IMR-90 (cell line): ENCODE measurements around the gene PFDN5. TPM values are rescaled to one million over a fixed set of nuclear protein-coding genes. Genes with fewer than 3 reads are reported as not detected.

ENCODE experiments used
- ATAC-seq: fragments of 200-7000 bp; cut with Tn5 transposase; 2 replicates; pipeline ENCODE4 v1.9.1; 2020; ENCODE audit warnings: low read depth, mild to moderate bottlenecking, moderate library complexity
- BruUV-seq: library from RNA; stranded (reverse); fragments of 400-500 nt; replicated peaks from 2 replicates; lab custom pipeline; 2021; lab: Mats Ljungman, UMichigan
- CTCF ChIA-PET: fragments of 300-600 bp; formaldehyde crosslinking; extraction: SDS; loops from one replicate; lab custom pipeline; 2021; ENCODE audit warnings: antibody characterized with exemption; lab: Yijun Ruan, JAX
- POLR2A ChIA-PET: fragments of 300-600 bp; sonication (Branson Sonifier 250); formaldehyde crosslinking; loops from one replicate; lab custom pipeline; 2022; ENCODE audit warnings: antibody characterized with exemption; ENCODE audit not compliant: unreplicated experiment; lab: Charles Lee
- DNase-seq: peaks from one replicate; pipeline ENCODE4 v3.0.0; 2013
- H2AFZ ChIP-seq: replicated peaks from 2 replicates; pipeline ENCODE3; 2013; ENCODE audit warnings: low read length, mild to moderate bottlenecking; ENCODE audit not compliant: poor library complexity
- H2AK5ac ChIP-seq: 2 replicates; pipeline ENCODE4 v1.6.1; 2013; ENCODE audit warnings: low read depth, low read length, inconsistent platforms
- H2AK9ac ChIP-seq: replicated peaks from 2 replicates; pipeline ENCODE3; 2013; ENCODE audit warnings: mild to moderate bottlenecking, low read depth, low read length, moderate library complexity; ENCODE audit not compliant: poor library complexity
- H2BK120ac ChIP-seq: 2 replicates; pipeline ENCODE4 v1.6.1; 2013; ENCODE audit warnings: low read depth, low read length, inconsistent platforms
- H2BK15ac ChIP-seq: 3 replicates; pipeline ENCODE4 v1.6.1; 2013; ENCODE audit warnings: low read depth, low read length, inconsistent platforms
- H2BK20ac ChIP-seq: 2 replicates; pipeline ENCODE4 v1.6.1; 2013; ENCODE audit warnings: low read depth, mild to moderate bottlenecking, inconsistent platforms, low read length, moderate library complexity
- H2BK5ac ChIP-seq: 2 replicates; pipeline ENCODE4 v1.6.1; 2013; ENCODE audit warnings: mild to moderate bottlenecking, low read depth, low read length, inconsistent platforms; ENCODE audit not compliant: poor library complexity, severe bottlenecking
- H3K14ac ChIP-seq: replicated peaks from 2 replicates; pipeline ENCODE4 v1.6.1; 2013; ENCODE audit warnings: low read depth, low read length, inconsistent platforms
- H3K18ac ChIP-seq: 2 replicates; pipeline ENCODE4 v1.6.1; 2013; ENCODE audit warnings: low read depth, low read length, control low read depth
- H3K23ac ChIP-seq: 2 replicates; pipeline ENCODE4 v1.6.1; 2013; ENCODE audit warnings: low read depth, low read length, inconsistent platforms
- H3K27ac ChIP-seq: 2 replicates; pipeline ENCODE4 v1.5.1; 2013; ENCODE audit warnings: mild to moderate bottlenecking, control low read depth, low read length; ENCODE audit not compliant: insufficient read depth
- H3K27me3 ChIP-seq: 2 replicates; pipeline ENCODE4 v1.6.1; 2013; ENCODE audit warnings: low read length; ENCODE audit not compliant: control insufficient read depth, insufficient read depth
- H3K36me3 ChIP-seq: 2 replicates; pipeline ENCODE4 v1.6.1; 2013; ENCODE audit warnings: low read length, mixed read lengths; ENCODE audit not compliant: control insufficient read depth, insufficient read depth
- H3K4ac ChIP-seq: 2 replicates; pipeline ENCODE4 v1.6.1; 2013; ENCODE audit warnings: low read depth, low read length, inconsistent platforms
- H3K4me1 ChIP-seq: 2 replicates; pipeline ENCODE4 v1.6.1; 2013; ENCODE audit warnings: low read length, mixed read lengths; ENCODE audit not compliant: control insufficient read depth, insufficient read depth
- H3K4me2 ChIP-seq: 2 replicates; pipeline ENCODE4 v1.6.1; 2013; ENCODE audit warnings: low read depth, mild to moderate bottlenecking, control low read depth, low read length, moderate library complexity
- H3K4me3 ChIP-seq: 2 replicates; pipeline ENCODE4 v1.5.1; 2013; ENCODE audit warnings: low read depth, mild to moderate bottlenecking, control low read depth, low read length, moderate library complexity; ENCODE audit not compliant: insufficient read depth
- H3K56ac ChIP-seq: 2 replicates; pipeline ENCODE4 v1.6.1; 2013; ENCODE audit warnings: low read length, inconsistent platforms; ENCODE audit not compliant: insufficient read depth; ENCODE audit errors: extremely low read depth
- H3K79me1 ChIP-seq, 2 experiments: 2 replicates each; pipeline ENCODE4 v1.6.1; 2013; ENCODE audit warnings: low read length in 2 of 2, inconsistent platforms in 1 of 2, low read depth in 1 of 2
- H3K9ac ChIP-seq: 2 replicates; pipeline ENCODE4 v1.6.1; 2013; ENCODE audit warnings: low read depth, low read length, control low read depth
- H3K9me1 ChIP-seq: 2 replicates; pipeline ENCODE4 v1.6.1; 2013; ENCODE audit warnings: low read length, inconsistent platforms; ENCODE audit not compliant: insufficient read depth
- H3K9me3 ChIP-seq: 2 replicates; pipeline ENCODE4 v1.6.1; 2013; ENCODE audit warnings: low read length; ENCODE audit not compliant: control insufficient read depth, insufficient read depth
- H4K20me1 ChIP-seq: 2 replicates; pipeline ENCODE4 v1.6.1; 2013; ENCODE audit warnings: low read length, inconsistent platforms; ENCODE audit not compliant: insufficient read depth
- H4K5ac ChIP-seq: 2 replicates; pipeline ENCODE4 v1.6.1; 2013; ENCODE audit warnings: mild to moderate bottlenecking, low read depth, low read length, control low read depth
- H4K8ac ChIP-seq, 2 experiments: 2 replicates each; pipeline ENCODE4 v1.6.1; 2013; ENCODE audit warnings: low read depth in 2 of 2, low read length in 2 of 2, control low read depth in 1 of 2, inconsistent platforms in 1 of 2
- H4K91ac ChIP-seq: 2 replicates; pipeline ENCODE4 v1.6.1; 2013; ENCODE audit warnings: low read depth, low read length, inconsistent platforms; ENCODE audit not compliant: insufficient read depth
- BHLHE40 ChIP-seq: fragments of 150-350 bp; IDR thresholded peaks from 2 replicates; pipeline ENCODE4 v1.6.1; 2016; ENCODE audit warnings: mild to moderate bottlenecking, low read depth, low read length
- CEBPB ChIP-seq: IDR thresholded peaks from 2 replicates; pipeline ENCODE4 v1.6.1; 2012; ENCODE audit warnings: low read depth, low read length, improper control_type of control experiment
- CHD1 ChIP-seq: IDR thresholded peaks from 2 replicates; pipeline ENCODE4 v1.6.1; 2012; ENCODE audit warnings: low read depth, low read length, improper control_type of control experiment
- FOS ChIP-seq: fragments of 150-350 bp; IDR thresholded peaks from 2 replicates; pipeline ENCODE4 v1.6.1; 2016; ENCODE audit warnings: low read depth, low read length
- MAFK ChIP-seq: IDR thresholded peaks from 2 replicates; pipeline ENCODE4 v1.6.1; 2012; ENCODE audit warnings: low read depth, low read length, improper control_type of control experiment
- MAZ ChIP-seq: IDR thresholded peaks from 2 replicates; pipeline ENCODE4 v1.6.1; 2012; ENCODE audit warnings: low read depth, mild to moderate bottlenecking, low read length, improper control_type of control experiment, moderate library complexity, borderline replicate concordance
- MXI1 ChIP-seq: IDR thresholded peaks from 2 replicates; pipeline ENCODE4 v1.6.1; 2012; ENCODE audit warnings: low read depth, mild to moderate bottlenecking, low read length, moderate library complexity, borderline replicate concordance
- NFE2L2 ChIP-seq: fragments of 150-350 bp; IDR thresholded peaks from 2 replicates; pipeline ENCODE4 v1.6.1; 2016; ENCODE audit warnings: low read depth, mild to moderate bottlenecking, low read length
- POLR2A ChIP-seq: IDR thresholded peaks from 2 replicates; pipeline ENCODE4 v1.6.1; 2012; ENCODE audit warnings: mild to moderate bottlenecking, low read depth, low read length
- RAD21 ChIP-seq: IDR thresholded peaks from 2 replicates; pipeline ENCODE4 v1.6.1; 2012; ENCODE audit warnings: low read length, improper control_type of control experiment
- RCOR1 ChIP-seq: IDR thresholded peaks from 2 replicates; pipeline ENCODE4 v1.6.1; 2012; ENCODE audit warnings: mild to moderate bottlenecking, low read length, improper control_type of control experiment; ENCODE audit not compliant: insufficient replicate concordance
- RFX5 ChIP-seq: IDR thresholded peaks from 2 replicates; pipeline ENCODE4 v1.8.0; 2012; ENCODE audit warnings: low read depth, mild to moderate bottlenecking, low read length, moderate library complexity
- SMC3 ChIP-seq: fragments of 150-350 bp; IDR thresholded peaks from 2 replicates; pipeline ENCODE4 v1.6.1; 2016; ENCODE audit warnings: low read depth, mild to moderate bottlenecking, antibody characterized with exemption, low read length, moderate library complexity
- WGBS, 2 experiments: methylation state at CpG; one replicate each; pipeline versions ENCODE4 v1.1.5 to v1.1.7; 2013; ENCODE audit warnings: missing lambda C conversion rate in 2 of 2; ENCODE audit not compliant: insufficient read length in 1 of 2; ENCODE audit errors: extremely low coverage in 2 of 2; 5-methylcytosine and 5-hydroxymethylcytosine counted together
- dilution Hi-C: fragments of 300-500 bp; cut with HindIII; formaldehyde crosslinking; loops from one replicate; pipeline ENCODE4 v1.14.3; 2018; ENCODE audit warnings: low sequenced_read_pairs; ENCODE audit not compliant: unreplicated experiment
- in situ Hi-C: fragments of 300-500 bp; cut with MboI; formaldehyde crosslinking; loops from 3 replicates; pipeline ENCODE4 v1.14.3; 2019; ENCODE audit warnings: low sequenced_read_pairs, inconsistent platforms, mixed read lengths
- intact Hi-C: fragments of 100-400 bp; cut with micrococcal nuclease; formaldehyde crosslinking; loops from 2 replicates; pipeline ENCODE4 v1.10.0; 2022
- polyA plus RNA-seq, 3 experiments: library from polyadenylated mRNA; depleted of rRNA; stranded (reverse); fragments of >200 nt; gene quantifications; 2 replicates each; pipeline ENCODE4 v1.2.3, GENCODE V29; 2012; ENCODE audit warnings: low replicate concordance in 1 of 3
- total RNA-seq: library from RNA; depleted of rRNA; stranded (reverse); fragments of >200 nt; gene quantifications from 2 replicates; pipeline ENCODE4 v1.2.3, GENCODE V29; 2012
- TF ChIP-seq, protein P1 (sequence below): fragments of 150-350 bp; IDR thresholded peaks from 2 replicates; pipeline ENCODE4 v1.6.1; 2016; ENCODE audit warnings: low read depth, mild to moderate bottlenecking, low read length, moderate library complexity, borderline replicate concordance
- TF ChIP-seq, protein P2 (sequence below): conservative IDR thresholded peaks from 2 replicates; pipeline ENCODE4 v1.5.1; 2012; ENCODE audit warnings: mild to moderate bottlenecking, low read depth, low read length, improper control_type of control experiment
- TF ChIP-seq, protein P3 (sequence below): fragments of 150-350 bp; IDR thresholded peaks from 2 replicates; pipeline ENCODE4 v1.6.1; 2017; ENCODE audit warnings: mild to moderate bottlenecking, antibody characterized with exemption, low read length, low read depth

The PFDN5 gene
- total and polyA plus RNA-seq, 2 of the 4 experiments (the other 2 are of a cell fraction): 1,011 to 1,338 TPM

DNA sequence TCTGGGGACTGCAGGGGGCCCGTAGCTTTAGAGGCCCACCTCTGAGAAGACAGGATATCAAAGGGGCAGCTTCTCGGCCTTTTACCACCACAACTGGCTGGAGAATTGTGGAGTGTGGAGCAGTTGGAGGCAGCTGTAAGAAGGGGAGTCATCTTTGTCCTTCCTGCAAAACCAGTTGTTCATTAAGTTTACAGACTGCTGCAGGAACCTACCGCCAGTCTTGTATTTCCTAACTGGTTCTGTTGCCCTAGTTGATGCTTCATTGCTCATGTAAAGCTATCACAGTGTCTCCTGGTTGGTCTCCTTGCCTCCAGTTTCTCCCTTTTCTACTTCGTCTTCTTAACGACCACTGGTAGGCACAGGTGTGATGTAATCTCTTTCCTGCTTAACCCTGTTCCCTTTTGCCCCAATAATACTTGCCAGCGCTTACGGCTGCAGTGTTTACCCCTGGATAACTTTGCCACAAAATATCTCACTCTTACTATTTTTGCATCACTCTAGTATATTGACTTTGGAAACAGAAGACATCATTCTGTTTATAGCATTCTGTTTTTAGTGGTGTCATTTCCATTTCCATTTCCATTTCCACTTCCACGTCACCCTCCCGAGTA is 15.3 kb upstream of the PFDN5 start:
- TF ChIP-seq, protein P1, sequence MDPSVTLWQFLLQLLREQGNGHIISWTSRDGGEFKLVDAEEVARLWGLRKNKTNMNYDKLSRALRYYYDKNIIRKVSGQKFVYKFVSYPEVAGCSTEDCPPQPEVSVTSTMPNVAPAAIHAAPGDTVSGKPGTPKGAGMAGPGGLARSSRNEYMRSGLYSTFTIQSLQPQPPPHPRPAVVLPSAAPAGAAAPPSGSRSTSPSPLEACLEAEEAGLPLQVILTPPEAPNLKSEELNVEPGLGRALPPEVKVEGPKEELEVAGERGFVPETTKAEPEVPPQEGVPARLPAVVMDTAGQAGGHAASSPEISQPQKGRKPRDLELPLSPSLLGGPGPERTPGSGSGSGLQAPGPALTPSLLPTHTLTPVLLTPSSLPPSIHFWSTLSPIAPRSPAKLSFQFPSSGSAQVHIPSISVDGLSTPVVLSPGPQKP: no peak
- TF ChIP-seq MXI1: no peak
- TF ChIP-seq RCOR1: no peak
- no peak for TF ChIP-seq RAD21
- TF ChIP-seq, protein P2, sequence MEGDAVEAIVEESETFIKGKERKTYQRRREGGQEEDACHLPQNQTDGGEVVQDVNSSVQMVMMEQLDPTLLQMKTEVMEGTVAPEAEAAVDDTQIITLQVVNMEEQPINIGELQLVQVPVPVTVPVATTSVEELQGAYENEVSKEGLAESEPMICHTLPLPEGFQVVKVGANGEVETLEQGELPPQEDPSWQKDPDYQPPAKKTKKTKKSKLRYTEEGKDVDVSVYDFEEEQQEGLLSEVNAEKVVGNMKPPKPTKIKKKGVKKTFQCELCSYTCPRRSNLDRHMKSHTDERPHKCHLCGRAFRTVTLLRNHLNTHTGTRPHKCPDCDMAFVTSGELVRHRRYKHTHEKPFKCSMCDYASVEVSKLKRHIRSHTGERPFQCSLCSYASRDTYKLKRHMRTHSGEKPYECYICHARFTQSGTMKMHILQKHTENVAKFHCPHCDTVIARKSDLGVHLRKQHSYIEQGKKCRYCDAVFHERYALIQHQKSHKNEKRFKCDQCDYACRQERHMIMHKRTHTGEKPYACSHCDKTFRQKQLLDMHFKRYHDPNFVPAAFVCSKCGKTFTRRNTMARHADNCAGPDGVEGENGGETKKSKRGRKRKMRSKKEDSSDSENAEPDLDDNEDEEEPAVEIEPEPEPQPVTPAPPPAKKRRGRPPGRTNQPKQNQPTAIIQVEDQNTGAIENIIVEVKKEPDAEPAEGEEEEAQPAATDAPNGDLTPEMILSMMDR: no peak
- TF ChIP-seq CEBPB: no peak
- TF ChIP-seq RFX5: no peak
- TF ChIP-seq BHLHE40: no peak
- no peak for TF ChIP-seq POLR2A
- no peak for TF ChIP-seq CHD1
- TF ChIP-seq, protein P3, sequence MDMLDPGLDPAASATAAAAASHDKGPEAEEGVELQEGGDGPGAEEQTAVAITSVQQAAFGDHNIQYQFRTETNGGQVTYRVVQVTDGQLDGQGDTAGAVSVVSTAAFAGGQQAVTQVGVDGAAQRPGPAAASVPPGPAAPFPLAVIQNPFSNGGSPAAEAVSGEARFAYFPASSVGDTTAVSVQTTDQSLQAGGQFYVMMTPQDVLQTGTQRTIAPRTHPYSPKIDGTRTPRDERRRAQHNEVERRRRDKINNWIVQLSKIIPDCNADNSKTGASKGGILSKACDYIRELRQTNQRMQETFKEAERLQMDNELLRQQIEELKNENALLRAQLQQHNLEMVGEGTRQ: no peak
- TF ChIP-seq MAZ: no peak
- TF ChIP-seq MAFK: no peak
- no peak for TF ChIP-seq NFE2L2
- TF ChIP-seq FOS: no peak
- no peak for TF ChIP-seq SMC3
- H3K79me1 ChIP-seq: 0 out of 4 replicates have a peak, but pooled peaks cover 0 to 3% of the 10 kb centered on the region in 2 experiments
- H4K20me1 ChIP-seq: no peaks in the 10 kb centered on the region
- no peak overlapping the region for H3K4me3 ChIP-seq
- no peak overlapping the region for H2AK9ac ChIP-seq
- in situ Hi-C loops: no loop called here
- no peak overlapping the region for H2BK20ac ChIP-seq
- no peak overlapping the region for H2BK120ac ChIP-seq
- H3K14ac ChIP-seq: no peak overlapping the region
- no peak overlapping the region for H4K91ac ChIP-seq
- ATAC-seq: no peak
- no peak overlapping the region for H2BK15ac ChIP-seq
- POLR2A ChIA-PET: no interaction called here
- no peaks in the 10 kb centered on the region for H3K4me1 ChIP-seq
- H3K27ac ChIP-seq: no peak overlapping the region
- H3K9ac ChIP-seq: no peak overlapping the region
- no peaks in the 10 kb centered on the region for H3K9me1 ChIP-seq
- H2AK5ac ChIP-seq: no peak overlapping the region
- BruUV-seq: no TSS peak
- H3K4ac ChIP-seq: no peak overlapping the region
- DNase-seq: no peak
- no peaks in the 10 kb centered on the region for H3K9me3 ChIP-seq
- H3K23ac ChIP-seq: no peak overlapping the region
- no peak overlapping the region for H2BK5ac ChIP-seq
- H3K36me3 ChIP-seq: peaks cover 18% of the 10 kb centered on the region
- no peak overlapping the region for H4K8ac ChIP-seq
- intact Hi-C loops: no loop called here
- no peak overlapping the region for H3K4me2 ChIP-seq
- no peak overlapping the region for H2AFZ ChIP-seq
- dilution Hi-C loops: no loop called here
- no peak overlapping the region for H4K5ac ChIP-seq
- H3K27me3 ChIP-seq: no peaks in the 10 kb centered on the region
- CTCF ChIA-PET: interaction anchor here (0.9 to 1.0 kb wide), 2 partner anchors 12 to 92 kb away, joined by 3 read pairs; partner anchors contain the start of gene ESPL1
- H3K56ac ChIP-seq: no peak overlapping the region
- WGBS, 2 experiments: 80% methylated on average over 1 of the region's 9 CpGs; no CpG with 5 or more reads in 1 of the 2 experiments
- no peak overlapping the region for H3K18ac ChIP-seq
